DOHH2 (cell line): ENCODE results near the gene DCAF6.

Experiments used
- CTCF ChIP-seq: fragments of 200-600 bp; sonication (generic); IDR thresholded peaks from one replicate; pipeline ENCODE4 v1.5.1; 2014; ENCODE audit warnings: antibody characterized with exemption, mild to moderate bottlenecking, low read depth, low read length; ENCODE audit not compliant: poor library complexity, severe bottlenecking
- EZH2phosphoT487 ChIP-seq: fragments of 200-600 bp; sonication (generic); IDR thresholded peaks from 2 replicates; pipeline ENCODE4 v1.6.1; 2017; ENCODE audit warnings: borderline replicate concordance, mild to moderate bottlenecking, antibody characterized with exemption, low read length, moderate library complexity, mixed read lengths

DNA sequence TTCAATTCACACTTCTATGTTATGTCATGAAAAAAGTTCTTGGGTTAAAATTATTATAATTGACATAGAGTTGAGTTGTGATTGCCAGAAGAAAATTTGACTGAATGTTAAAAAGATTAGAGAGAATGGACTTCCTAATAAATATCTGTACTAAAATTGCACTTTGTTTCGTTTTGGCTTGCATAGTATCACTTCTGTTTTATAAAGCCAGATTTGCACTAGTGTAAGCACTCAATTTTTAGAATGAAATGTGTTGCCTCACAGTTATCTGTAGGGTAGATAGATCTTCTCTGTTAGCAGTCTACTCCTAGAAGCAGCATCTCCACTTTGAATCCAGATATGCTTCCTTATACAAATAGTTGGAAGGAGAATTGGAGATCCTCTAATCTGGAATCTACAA is 95.5 kb downstream of the DCAF6 start:
- TF ChIP-seq CTCF (no peak), EZH2phosphoT487 (no peak)
